NB4 (cell line): Measurements from ENCODE around the gene USP24.

Experiments
- MYC ChIP-seq: IDR thresholded peaks from 2 replicates; pipeline ENCODE4 v1.6.1; 2011; ENCODE audit warnings: low read depth, low read length
- POLR2A ChIP-seq: IDR thresholded peaks from 2 replicates; pipeline ENCODE4 v1.6.1; 2011; ENCODE audit warnings: mild to moderate bottlenecking; ENCODE audit not compliant: insufficient read length; ENCODE audit errors: extremely low read depth
- TF ChIP-seq, protein P1 (sequence below): IDR thresholded peaks from one replicate; pipeline ENCODE4 v1.5.1; 2012; ENCODE audit warnings: low read depth, low read length

DNA sequence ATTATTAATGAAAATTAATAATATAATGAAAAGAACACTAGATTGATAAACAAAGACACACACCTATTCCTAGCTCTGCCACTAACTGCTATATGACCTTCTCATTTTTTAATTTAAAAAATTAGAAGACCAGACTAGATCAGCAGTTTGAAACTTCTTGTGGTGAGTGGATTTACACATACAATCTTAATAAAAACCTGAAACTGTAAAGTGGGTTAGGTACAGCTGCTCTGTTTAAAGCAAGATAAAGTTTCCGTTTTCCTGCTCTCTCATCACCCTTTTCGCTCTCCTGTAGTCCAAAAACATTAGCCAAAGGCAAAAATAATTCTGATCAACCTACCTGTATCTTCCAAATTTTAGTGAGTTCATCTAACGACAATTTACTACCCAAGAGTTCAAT, 58.6 kb downstream of the USP24 start:
- TF ChIP-seq, protein P1, sequence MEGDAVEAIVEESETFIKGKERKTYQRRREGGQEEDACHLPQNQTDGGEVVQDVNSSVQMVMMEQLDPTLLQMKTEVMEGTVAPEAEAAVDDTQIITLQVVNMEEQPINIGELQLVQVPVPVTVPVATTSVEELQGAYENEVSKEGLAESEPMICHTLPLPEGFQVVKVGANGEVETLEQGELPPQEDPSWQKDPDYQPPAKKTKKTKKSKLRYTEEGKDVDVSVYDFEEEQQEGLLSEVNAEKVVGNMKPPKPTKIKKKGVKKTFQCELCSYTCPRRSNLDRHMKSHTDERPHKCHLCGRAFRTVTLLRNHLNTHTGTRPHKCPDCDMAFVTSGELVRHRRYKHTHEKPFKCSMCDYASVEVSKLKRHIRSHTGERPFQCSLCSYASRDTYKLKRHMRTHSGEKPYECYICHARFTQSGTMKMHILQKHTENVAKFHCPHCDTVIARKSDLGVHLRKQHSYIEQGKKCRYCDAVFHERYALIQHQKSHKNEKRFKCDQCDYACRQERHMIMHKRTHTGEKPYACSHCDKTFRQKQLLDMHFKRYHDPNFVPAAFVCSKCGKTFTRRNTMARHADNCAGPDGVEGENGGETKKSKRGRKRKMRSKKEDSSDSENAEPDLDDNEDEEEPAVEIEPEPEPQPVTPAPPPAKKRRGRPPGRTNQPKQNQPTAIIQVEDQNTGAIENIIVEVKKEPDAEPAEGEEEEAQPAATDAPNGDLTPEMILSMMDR: no peak
- no peak for TF ChIP-seq POLR2A
- TF ChIP-seq MYC: no peak
